Fibroblast of the conjunctiva (primary cell): ENCODE results near the gene RAD54L.
"Not testable (repeated sequence)": the region's sequence is repeated elsewhere in the genome, so short reads cannot be mapped to it uniquely, and the experiment has no call there.

Experiments used
- DNase-seq: peaks from one replicate; pipeline ENCODE4 v3.0.0-alpha.2; 2010; ENCODE audit warnings: low read depth

Gene RAD54L

GRCh38 chr1:46319960-46320914 is 72.7 kb downstream of the RAD54L start:
- not testable (repeated sequence) for DNase-seq

- DNase-seq = not testable (repeated sequence)
Measured at GRCh38 chr1:46322191-46322590, 74.6 kb downstream of the RAD54L start.

DNA sequence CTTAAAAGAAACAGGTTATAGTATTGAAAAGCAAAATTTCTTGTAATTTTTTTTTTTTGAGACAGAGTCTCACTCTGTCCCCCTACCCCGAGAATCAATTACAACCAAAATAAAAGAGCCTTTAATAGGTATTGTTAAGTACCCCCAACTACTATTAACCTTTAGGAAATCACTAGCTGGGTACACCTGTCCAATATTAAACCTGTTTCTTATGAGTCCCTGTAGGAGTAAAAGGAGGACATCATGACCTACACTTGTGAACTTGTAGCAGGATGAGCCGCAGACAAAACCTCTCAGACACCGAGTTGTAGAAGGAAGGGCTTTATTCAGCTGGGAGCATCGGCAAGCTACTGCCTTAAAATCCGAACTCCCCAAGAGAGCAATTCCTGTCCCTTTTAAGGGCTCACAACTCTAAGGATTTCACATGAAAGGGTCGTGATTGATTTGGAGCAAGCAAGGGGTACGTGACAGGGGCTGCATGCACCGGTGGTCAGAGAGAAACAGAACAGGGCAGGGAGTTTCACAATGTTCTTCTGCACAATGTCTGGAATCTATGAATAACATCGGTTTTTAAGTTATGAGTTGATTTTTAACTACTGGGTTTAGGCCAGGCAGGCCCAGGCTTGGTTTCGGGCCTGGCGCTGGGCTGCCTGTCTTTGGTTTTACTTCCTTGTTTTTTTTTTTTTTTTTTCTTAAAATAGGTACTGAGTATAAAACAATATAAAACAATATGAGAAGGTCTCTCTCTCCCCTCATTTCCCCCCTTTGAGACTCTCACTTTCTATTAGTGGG is 77.9 kb downstream of the RAD54L start:
- not testable (repeated sequence) for DNase-seq
